MCF 10A (cell line): ENCODE results near the gene MFSD6. TPM values are rescaled to one million over a fixed set of nuclear protein-coding genes. Genes with fewer than 3 reads are reported as not detected.
A peak's percentile ranks its signal among the peaks of the same experiment; 100 is the strongest.

Experiments used
- BruUV-seq: library from RNA; stranded (reverse); fragments of 400-500 nt; replicated peaks from 2 replicates; lab custom pipeline; 2021; lab: Mats Ljungman, UMichigan
- CTCF ChIA-PET: fragments of 300-600 bp; sonication (Branson Sonifier 250); formaldehyde crosslinking; extraction: SDS; loops from one replicate; lab custom pipeline; 2021; ENCODE audit warnings: antibody characterized with exemption, inconsistent platforms; lab: Yijun Ruan, JAX
- POLR2A ChIA-PET: fragments of 300-600, 350-650 bp; sonication (Branson Sonifier 250); formaldehyde crosslinking; extraction: SDS; loops from one replicate; lab custom pipeline; 2020; ENCODE audit warnings: antibody characterized with exemption, inconsistent platforms; lab: Yijun Ruan, JAX
- DNase-seq: peaks from one replicate; pipeline ENCODE4 v3.0.0-alpha.2; 2018; ENCODE audit not compliant: unreplicated experiment
- H3K27ac Mint-ChIP-seq: one replicate; pipeline ENCODE4 v1.8.0; 2022; ENCODE audit warnings: mild to moderate bottlenecking, low read depth, mixed read lengths; ENCODE audit not compliant: unreplicated experiment
- H3K27me3 Mint-ChIP-seq: one replicate; pipeline ENCODE4 v1.8.0; 2022; ENCODE audit warnings: mixed read lengths; ENCODE audit not compliant: insufficient read depth, unreplicated experiment
- H3K36me3 Mint-ChIP-seq: one replicate; pipeline ENCODE4 v1.8.0; 2022; ENCODE audit warnings: mild to moderate bottlenecking, moderate library complexity, mixed read lengths; ENCODE audit not compliant: insufficient read depth, unreplicated experiment
- H3K4me1 Mint-ChIP-seq: one replicate; pipeline ENCODE4 v1.8.0; 2022; ENCODE audit warnings: mixed read lengths; ENCODE audit not compliant: insufficient read depth, unreplicated experiment
- H3K4me3 Mint-ChIP-seq: one replicate; pipeline ENCODE4 v1.8.0; 2022; ENCODE audit warnings: mild to moderate bottlenecking, moderate library complexity, mixed read lengths; ENCODE audit not compliant: unreplicated experiment
- H3K9me3 Mint-ChIP-seq: one replicate; pipeline ENCODE4 v1.8.0; 2022; ENCODE audit warnings: mixed read lengths; ENCODE audit not compliant: unreplicated experiment
- intact Hi-C: fragments of 100-400 bp; cut with micrococcal nuclease; formaldehyde crosslinking; loops from 2 replicates; pipeline ENCODE4 v1.14.1; 2022
- total RNA-seq: library from RNA; stranded (reverse); gene quantifications from 2 replicates; pipeline ENCODE4 v1.2.3, GENCODE V29; 2022
- TF ChIP-seq, protein P1 (sequence below): fragments of 200-600 bp; IDR thresholded peaks from one replicate; pipeline ENCODE4 v1.8.0; 2022; ENCODE audit warnings: antibody characterized with exemption, mild to moderate bottlenecking; ENCODE audit not compliant: unreplicated experiment

MFSD6 gene
- total RNA-seq, 1 experiment from 2014 or later = 19.7 TPM

DNA sequence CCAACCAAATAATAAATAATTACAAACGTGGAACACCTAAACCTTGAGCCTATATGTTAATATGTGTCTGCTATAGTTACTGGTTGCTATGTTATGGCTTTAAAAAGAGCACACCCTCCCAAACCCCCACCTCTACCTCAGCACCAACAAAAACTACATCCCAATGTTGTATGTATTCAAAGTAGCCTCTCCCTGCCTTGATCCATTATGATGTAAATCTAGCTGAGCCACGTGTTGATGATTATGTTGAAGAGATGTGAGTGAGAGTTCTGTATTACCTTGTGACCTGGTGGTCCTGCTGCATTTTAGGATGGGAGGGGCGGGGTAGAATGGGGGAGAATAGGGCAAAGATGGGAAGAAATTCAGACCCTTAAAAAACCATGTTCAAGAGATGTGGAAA, 4.8 kb downstream of the MFSD6 start:
- H3K4me1 Mint-ChIP-seq = peaks cover 20% of the 10 kb centered on the region
- intact Hi-C loops = no loop called here
- TF ChIP-seq, protein P1, sequence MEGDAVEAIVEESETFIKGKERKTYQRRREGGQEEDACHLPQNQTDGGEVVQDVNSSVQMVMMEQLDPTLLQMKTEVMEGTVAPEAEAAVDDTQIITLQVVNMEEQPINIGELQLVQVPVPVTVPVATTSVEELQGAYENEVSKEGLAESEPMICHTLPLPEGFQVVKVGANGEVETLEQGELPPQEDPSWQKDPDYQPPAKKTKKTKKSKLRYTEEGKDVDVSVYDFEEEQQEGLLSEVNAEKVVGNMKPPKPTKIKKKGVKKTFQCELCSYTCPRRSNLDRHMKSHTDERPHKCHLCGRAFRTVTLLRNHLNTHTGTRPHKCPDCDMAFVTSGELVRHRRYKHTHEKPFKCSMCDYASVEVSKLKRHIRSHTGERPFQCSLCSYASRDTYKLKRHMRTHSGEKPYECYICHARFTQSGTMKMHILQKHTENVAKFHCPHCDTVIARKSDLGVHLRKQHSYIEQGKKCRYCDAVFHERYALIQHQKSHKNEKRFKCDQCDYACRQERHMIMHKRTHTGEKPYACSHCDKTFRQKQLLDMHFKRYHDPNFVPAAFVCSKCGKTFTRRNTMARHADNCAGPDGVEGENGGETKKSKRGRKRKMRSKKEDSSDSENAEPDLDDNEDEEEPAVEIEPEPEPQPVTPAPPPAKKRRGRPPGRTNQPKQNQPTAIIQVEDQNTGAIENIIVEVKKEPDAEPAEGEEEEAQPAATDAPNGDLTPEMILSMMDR = no peak
- peak overlapping the region; percentile 82 for H3K27ac Mint-ChIP-seq
- peak overlapping the region; percentile 13 for H3K4me3 Mint-ChIP-seq
- no peak for DNase-seq
- no peaks in the 10 kb centered on the region for H3K27me3 Mint-ChIP-seq
- no peaks in the 10 kb centered on the region for H3K9me3 Mint-ChIP-seq
- no TSS peak for BruUV-seq
- CTCF ChIA-PET = interaction anchor here (1.0 kb wide), 2 partner anchors 20 to 58 kb away, joined by 3 to 4 read pairs; no protein-coding TSS in a partner anchor
- H3K36me3 Mint-ChIP-seq = no peaks in the 10 kb centered on the region
- POLR2A ChIA-PET = interaction anchor here (0.6 to 1.6 kb wide), 7 partner anchors 12 to 468 kb away, joined by 3 to 6 read pairs (median 3); no protein-coding TSS in a partner anchor

GRCh38 chr2:190413421-190413820, 5.3 kb downstream of the MFSD6 start:
- CTCF ChIA-PET = interaction anchor here (1.0 kb wide), 2 partner anchors 20 to 57 kb away, joined by 3 to 4 read pairs; no protein-coding TSS in a partner anchor
- POLR2A ChIA-PET = interaction anchor here (0.6 to 1.6 kb wide), 7 partner anchors 11 to 468 kb away, joined by 3 to 6 read pairs (median 3); no protein-coding TSS in a partner anchor
- BruUV-seq = no TSS peak
- H3K27me3 Mint-ChIP-seq = no peaks in the 10 kb centered on the region
- peak overlapping the region; percentile 82 for H3K27ac Mint-ChIP-seq
- peaks cover 20% of the 10 kb centered on the region for H3K4me1 Mint-ChIP-seq
- H3K36me3 Mint-ChIP-seq = no peaks in the 10 kb centered on the region
- H3K4me3 Mint-ChIP-seq = peak overlapping the region; percentile 13
- H3K9me3 Mint-ChIP-seq = no peaks in the 10 kb centered on the region
- TF ChIP-seq, protein P1 = no peak
- DNase-seq = peak; percentile 63
- intact Hi-C loops = no loop called here

DNA sequence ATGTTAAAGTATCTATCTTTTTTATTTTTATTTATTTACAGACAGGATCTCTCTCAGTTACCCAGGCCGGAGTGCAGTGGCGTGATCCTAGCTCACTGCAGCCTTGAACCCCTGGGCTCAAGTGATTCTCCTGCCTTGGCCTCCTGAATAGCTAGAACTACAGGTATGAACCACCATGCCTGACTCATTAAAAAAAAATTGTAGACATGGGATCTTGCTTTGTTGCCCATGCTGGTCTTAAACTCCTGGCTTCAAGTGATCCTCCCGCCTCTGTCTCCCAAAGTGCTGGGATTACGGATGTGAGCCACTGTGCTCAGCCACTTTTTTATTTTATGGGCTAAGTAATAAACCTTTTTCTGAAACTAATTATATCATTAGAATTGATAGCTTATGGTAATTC, 7.1 kb downstream of the MFSD6 start:
- Mint-ChIP-seq H3K4me3 (no peak overlapping the region), H3K27ac (no peak overlapping the region), H3K27me3 (no peaks in the 10 kb centered on the region), H3K36me3 (no peaks in the 10 kb centered on the region), H3K9me3 (no peaks in the 10 kb centered on the region), H3K4me1 (peaks cover 13% of the 10 kb centered on the region)
- no peak for DNase-seq
- intact Hi-C loops = no loop called here
- TF ChIP-seq, protein P1 = no peak
- ChIA-PET CTCF (interaction anchor here (0.7 to 1.6 kb wide), 3 partner anchors 12 to 95 kb away, joined by 3 to 7 read pairs (median 4); no protein-coding TSS in a partner anchor), POLR2A (interaction anchor here (0.6 to 1.2 kb wide), 4 partner anchors 10 to 250 kb away, joined by 3 to 4 read pairs (median 4); no protein-coding TSS in a partner anchor)
- BruUV-seq = no TSS peak

DNA sequence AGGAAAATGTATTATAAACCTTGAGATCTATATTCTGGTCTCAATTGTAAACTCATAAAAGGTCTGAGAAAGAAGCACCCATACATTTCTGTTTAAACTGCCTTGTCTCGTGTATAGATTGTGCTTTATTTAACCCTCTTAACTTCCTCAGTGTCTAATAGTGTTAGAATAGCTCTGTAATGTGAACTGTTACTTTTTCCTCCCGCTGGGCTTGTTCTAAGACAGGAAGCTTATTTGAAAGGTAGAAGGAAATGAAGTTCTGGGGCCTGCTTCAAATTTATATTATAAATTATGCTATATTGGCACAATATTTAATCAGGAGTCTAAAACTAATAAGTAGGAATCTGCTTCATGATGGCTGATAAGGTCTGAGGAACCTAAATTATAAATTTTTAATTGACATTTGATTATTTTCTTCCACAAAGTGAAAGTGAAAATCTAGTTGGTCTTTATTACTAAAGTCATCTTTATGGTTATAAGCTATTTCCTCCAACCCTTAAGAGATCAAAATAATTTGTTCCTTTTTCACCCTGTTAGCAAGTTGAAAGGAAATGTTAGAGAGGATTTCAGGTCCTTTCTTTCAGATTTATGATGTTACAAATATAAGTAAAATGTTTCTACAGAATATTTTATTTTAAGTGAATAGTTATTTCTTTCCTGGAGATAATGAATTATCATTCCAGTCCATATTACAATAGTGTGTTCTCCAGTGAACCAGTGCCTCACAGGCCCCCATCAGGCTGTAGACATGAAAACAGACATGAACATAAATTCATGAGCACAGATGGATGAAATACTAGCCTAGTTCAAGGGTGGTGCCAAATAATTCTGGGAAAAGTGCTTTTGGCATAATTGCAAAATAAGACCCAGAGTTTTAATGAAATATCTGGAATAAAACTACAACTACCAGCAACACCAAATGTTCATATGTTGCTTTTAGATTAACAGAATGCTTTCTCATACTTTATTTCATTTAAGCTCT, 7.9 kb downstream of the MFSD6 start:
- intact Hi-C loops = no loop called here
- DNase-seq = no peak
- no peaks in the 10 kb centered on the region for H3K27me3 Mint-ChIP-seq
- no TSS peak for BruUV-seq
- no peaks in the 10 kb centered on the region for H3K36me3 Mint-ChIP-seq
- no peak overlapping the region for H3K4me3 Mint-ChIP-seq
- peaks cover 13% of the 10 kb centered on the region for H3K4me1 Mint-ChIP-seq
- ChIA-PET POLR2A (interaction anchor here (0.6 to 1.1 kb wide), 5 partner anchors 9 to 531 kb away, joined by 3 to 4 read pairs (median 3); no protein-coding TSS in a partner anchor), CTCF (interaction anchor here (0.6 to 1.2 kb wide), 3 partner anchors 11 to 95 kb away, joined by 3 to 7 read pairs (median 3); no protein-coding TSS in a partner anchor)
- H3K9me3 Mint-ChIP-seq = no peaks in the 10 kb centered on the region
- TF ChIP-seq, protein P1 = no peak
- H3K27ac Mint-ChIP-seq = no peak overlapping the region
